Activated CD8-positive, alpha-beta T cell treated with anti-CD3 and anti-CD28 coated beads for 36 hours (primary cell): ENCODE results near the gene ALDH5A1. TPM values are rescaled to one million over a fixed set of nuclear protein-coding genes. Genes with fewer than 3 reads are reported as not detected.

Source experiments
- ATAC-seq: fragments of 200-7000 bp; cut with Tn5 transposase; one replicate; pipeline ENCODE4 v1.10.0; 2021; ENCODE audit warnings: mild to moderate bottlenecking, moderate library complexity
- CTCF ChIA-PET: fragments of 350-600 bp; sonication (Branson Sonifier 250); formaldehyde crosslinking; loops from one replicate; lab custom pipeline; 2021; ENCODE audit warnings: antibody characterized with exemption; lab: Charles Lee
- POLR2A ChIA-PET: fragments of 350-600 bp; sonication (Branson Sonifier 250); formaldehyde crosslinking; loops from one replicate; lab custom pipeline; 2021; ENCODE audit warnings: antibody characterized with exemption; lab: Charles Lee
- DNase-seq: peaks from one replicate; pipeline ENCODE4 v3.0.0-alpha.2; 2020
- H3K27ac Mint-ChIP-seq: one replicate; pipeline ENCODE4 v1.8.0; 2021; ENCODE audit warnings: mild to moderate bottlenecking, mixed read lengths
- H3K27me3 Mint-ChIP-seq: one replicate; pipeline ENCODE4 v1.8.0; 2021; ENCODE audit warnings: mixed read lengths
- H3K36me3 Mint-ChIP-seq: one replicate; pipeline ENCODE4 v1.8.0; 2021; ENCODE audit warnings: low read depth, mixed read lengths
- H3K4me1 Mint-ChIP-seq: one replicate; pipeline ENCODE4 v1.8.0; 2021; ENCODE audit warnings: low read depth, mixed read lengths
- H3K4me3 Mint-ChIP-seq: one replicate; pipeline ENCODE4 v1.8.0; 2021; ENCODE audit warnings: mild to moderate bottlenecking, moderate library complexity, mixed read lengths
- H3K9me3 Mint-ChIP-seq: one replicate; pipeline ENCODE4 v1.8.0; 2021; ENCODE audit warnings: mixed read lengths
- CTCF ChIP-seq: fragments of 200-600 bp; IDR thresholded peaks from one replicate; pipeline ENCODE4 v1.8.0; 2022; ENCODE audit warnings: antibody characterized with exemption, mild to moderate bottlenecking
- intact Hi-C: fragments of 100-400 bp; cut with micrococcal nuclease; formaldehyde crosslinking; loops from one replicate; pipeline ENCODE4 v1.10.0; 2022
- total RNA-seq, 2 experiments: library from RNA; stranded (reverse); gene quantifications; one replicate each; pipeline ENCODE4 v1.2.3, GENCODE V29; 2021

The ALDH5A1 gene
- total RNA-seq, 2 experiments from 2014 or later = 20.7 to 20.8 TPM

GRCh38 chr6:24565196-24565595, 70.4 kb downstream of the ALDH5A1 start:
- CTCF ChIA-PET = interaction anchor here (1.0 to 3.9 kb wide), 2 partner anchors 9 to 16 kb away, joined by 3 to 13 read pairs; no protein-coding TSS in a partner anchor
- TF ChIP-seq CTCF = no peak
- intact Hi-C loops = no loop called here
- Mint-ChIP-seq H3K9me3 (no peaks in the 10 kb centered on the region), H3K27ac (no peak overlapping the region), H3K4me3 (no peak overlapping the region), H3K27me3 (no peaks in the 10 kb centered on the region), H3K36me3 (no peaks in the 10 kb centered on the region), H3K4me1 (no peaks in the 10 kb centered on the region)
- POLR2A ChIA-PET = no interaction called here
- ATAC-seq (no peak), DNase-seq (no peak)

DNA sequence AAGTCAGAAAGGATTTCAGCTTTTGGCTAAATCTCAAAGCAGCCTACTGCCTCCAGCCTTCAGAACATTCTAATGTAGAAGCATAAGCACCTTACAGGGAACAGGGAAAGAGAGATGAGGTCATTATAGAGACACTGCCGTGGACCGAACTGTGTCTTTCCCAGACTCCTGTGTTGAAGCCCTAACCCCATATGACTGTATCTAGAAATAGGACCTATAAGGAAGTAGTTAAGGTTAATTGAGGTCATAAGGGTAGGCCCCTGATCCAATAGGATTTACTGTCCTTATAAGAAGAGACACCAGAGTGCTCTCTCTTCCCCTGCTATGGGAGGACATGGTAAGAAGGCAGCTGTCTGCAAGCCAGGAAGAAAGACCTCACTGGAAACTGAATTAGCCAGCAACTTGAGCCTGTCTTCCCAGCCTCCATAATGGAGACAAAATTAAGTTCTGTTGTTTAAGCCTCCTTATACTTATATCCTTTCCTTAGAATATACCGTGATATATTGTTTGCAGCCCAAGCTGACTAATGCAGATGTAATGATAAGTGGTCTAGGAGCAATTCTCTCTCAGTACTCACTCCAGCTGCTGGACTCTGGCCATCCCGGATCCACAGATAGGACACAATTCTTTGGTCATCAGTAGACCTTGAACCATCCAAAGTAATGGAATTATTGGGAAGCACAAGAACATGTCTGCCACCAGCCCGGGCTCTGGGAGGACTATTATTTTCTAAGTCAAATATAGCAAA, 71.4 kb downstream of the ALDH5A1 start:
- ATAC-seq (no peak), DNase-seq (no peak)
- Mint-ChIP-seq H3K36me3 (no peaks in the 10 kb centered on the region), H3K4me1 (no peaks in the 10 kb centered on the region), H3K4me3 (no peak overlapping the region), H3K27ac (no peak overlapping the region), H3K9me3 (no peaks in the 10 kb centered on the region), H3K27me3 (no peaks in the 10 kb centered on the region)
- POLR2A ChIA-PET = no interaction called here
- TF ChIP-seq CTCF = no peak
- intact Hi-C loops = no loop called here
- CTCF ChIA-PET = interaction anchor here (3.9 kb wide), 1 partner anchor 15 kb away, joined by 13 read pairs; no protein-coding TSS in a partner anchor

GRCh38 chr6:24568683-24569082, 73.9 kb downstream of the ALDH5A1 start:
- Mint-ChIP-seq H3K27ac (no peak overlapping the region), H3K4me1 (no peaks in the 10 kb centered on the region)
- intact Hi-C loops = no loop called here

GRCh38 chr6:24569811-24570210, 75.0 kb downstream of the ALDH5A1 start:
- POLR2A ChIA-PET = interaction anchor here (1.2 kb wide), 1 partner anchor 10 kb away, joined by 5 read pairs; no protein-coding TSS in a partner anchor
- no peak for ATAC-seq
- intact Hi-C loops = no loop called here

More at GRCh38 chr6:24568683-24569082, 73.9 kb downstream of the ALDH5A1 start:
- H3K9me3 Mint-ChIP-seq = no peaks in the 10 kb centered on the region
- H3K36me3 Mint-ChIP-seq = no peaks in the 10 kb centered on the region
- no peak overlapping the region for H3K4me3 Mint-ChIP-seq
- ATAC-seq = no peak
- no peaks in the 10 kb centered on the region for H3K27me3 Mint-ChIP-seq
- ChIA-PET POLR2A (no interaction called here), CTCF (interaction anchor here (1.3 to 1.5 kb wide), 3 partner anchors 13 to 449 kb away, joined by 4 to 8 read pairs (median 5); no protein-coding TSS in a partner anchor)
- DNase-seq = no peak
- TF ChIP-seq CTCF = no peak

More at GRCh38 chr6:24569811-24570210, 75.0 kb downstream of the ALDH5A1 start:
- CTCF ChIA-PET = interaction anchor here (1.3 to 1.5 kb wide), 4 partner anchors 12 to 448 kb away, joined by 3 to 8 read pairs (median 4); no protein-coding TSS in a partner anchor
- no peak for DNase-seq
- H3K27ac Mint-ChIP-seq = no peak overlapping the region
- H3K4me3 Mint-ChIP-seq = no peak overlapping the region
- no peaks in the 10 kb centered on the region for H3K36me3 Mint-ChIP-seq
- no peak for TF ChIP-seq CTCF
- H3K27me3 Mint-ChIP-seq = no peaks in the 10 kb centered on the region
- H3K9me3 Mint-ChIP-seq = no peaks in the 10 kb centered on the region
- no peaks in the 10 kb centered on the region for H3K4me1 Mint-ChIP-seq
